Heart left ventricle (tissue), 16 donors: ENCODE results near the gene ACTL7B. TPM values are rescaled to one million over a fixed set of nuclear protein-coding genes. Genes with fewer than 3 reads are reported as not detected.
A peak's percentile ranks its signal among the peaks of the same experiment; 100 is the strongest.
"Not testable (repeated sequence)": the region's sequence is repeated elsewhere in the genome, so short reads cannot be mapped to it uniquely, and the experiment has no call there.

Experiments
- ATAC-seq, 4 donors: fragments of 200-7000 bp; cut with Tn5 transposase; one replicate each; pipeline ENCODE4 v1.9.1; 2020 to 2022; ENCODE audit warnings: moderate library complexity in 4 of 4, mild to moderate bottlenecking in 3 of 4, moderate number of reproducible peaks in 1 of 4
- DNase-seq, 5 donors: peaks; one replicate each; pipeline ENCODE4 v3.0.0-alpha.2; 2020
- H3K27ac ChIP-seq, 12 donors: fragments of 200-600 bp; sonication (generic) in 4 of 12; one replicate each; pipeline versions ENCODE4 v1.5.0 to v1.8.0; 2016 to 2022; ENCODE audit warnings: mild to moderate bottlenecking in 2 of 12
- H3K27me3 ChIP-seq, 9 donors: fragments of 200-600 bp; sonication (generic) in 2 of 9; one replicate each; pipeline versions ENCODE4 v1.5.1 to v1.8.0; 2016 to 2022; ENCODE audit warnings: mild to moderate bottlenecking in 3 of 9
- H3K36me3 ChIP-seq, 9 donors: fragments of 200-600 bp; sonication (generic) in 2 of 9; one replicate each; pipeline versions ENCODE4 v1.5.0 to v1.8.0; 2018 to 2022; ENCODE audit warnings: mild to moderate bottlenecking in 2 of 9
- H3K4me1 ChIP-seq, 12 donors: fragments of 200-600 bp; sonication (generic) in 4 of 12; one replicate each; pipeline versions ENCODE4 v1.5.0 to v1.8.0; 2016 to 2022; ENCODE audit warnings: mild to moderate bottlenecking in 3 of 12
- H3K4me3 ChIP-seq, 12 donors: fragments of 200-600 bp; sonication (generic) in 4 of 12; one replicate each; pipeline versions ENCODE4 v1.5.0 to v1.8.0; 2017 to 2022; ENCODE audit warnings: mild to moderate bottlenecking in 9 of 12, moderate library complexity in 4 of 12
- H3K9me3 ChIP-seq, 12 donors: fragments of 200-600 bp; sonication (generic) in 4 of 12; one replicate each; pipeline versions ENCODE4 v1.5.0 to v1.8.0; 2016 to 2022; ENCODE audit warnings: mild to moderate bottlenecking in 1 of 12
- POLR2A ChIP-seq, 2 donors: fragments of 450-650 bp; IDR thresholded peaks; one replicate each; pipeline ENCODE4 v1.6.1; 2017; ENCODE audit warnings: antibody characterized with exemption in 2 of 2, mild to moderate bottlenecking in 2 of 2, moderate library complexity in 2 of 2
- WGBS, 4 donors: extraction: QIAGEN DNeasy Blood & Tissue Kit in 2 of 4; methylation state at CpG; one replicate each; pipeline versions ENCODE4 v1.1.5 to v1.1.7; 2013 to 2018; 5-methylcytosine and 5-hydroxymethylcytosine counted together
- intact Hi-C, 10 donors: fragments of 100-400 bp; cut with DNase I; formaldehyde crosslinking; loops; one replicate each; pipeline versions ENCODE4 v1.11.1 to v1.14.2; 2022
- polyA plus RNA-seq, 2 donors: library from polyadenylated mRNA; stranded (reverse); fragments of 200-250 nt; gene quantifications; one replicate each; pipeline ENCODE4 v1.2.3, GENCODE V29; 2013
- total RNA-seq, 9 donors: library from RNA; depleted of rRNA in 2 of 9; stranded (reverse); fragments of >200 nt in 2 of 9; fragmentation: NEBNext Ultra II Directional in 3 of 9; extraction: Animal tissue kit (Norgen Biotek cat#: 25700) in 3 of 9; gene quantifications; one replicate each; pipeline versions ENCODE4 v1.1.0 to v1.2.4, GENCODE V29; 2016 to 2023
- TF ChIP-seq, protein P1 (sequence below), 12 donors: fragments of 200-600 bp; sonication (generic) in 4 of 12; IDR thresholded peaks; one replicate each; pipeline versions ENCODE4 v1.5.0 to v1.8.0; 2018 to 2022; ENCODE audit warnings: antibody characterized with exemption in 12 of 12, mild to moderate bottlenecking in 5 of 12
- donor health status: ischemic (EF 13 %, LVEDD 7.1; RV severe dilation, severe dysfunction).
- donor health status: healthy with polysubstance abuse.
- donor health status: DM: no; HTN: yes; CAD: no.
- donor health status: DM: no; HTN: no; CAD: no.
- donor health status: ischemic (EF 25% LVEDD 6.9; RV normal size, moderate dysfunction).
- donor health status: ischemic (EF 25% LVEDD 5.7; RV mildly dilated, moderate dysfunction).
- donor health status: healthy.
- donor health status: DM: yes; HTN: yes; CAD: no.
- donor health status: ischemic (EF 35%, LVEDD 5.7; RV mildly dilated, moderate dysfunction).
- donor health status: nonischemic (EF 11% LVEDD 7.7; RV severe dilation, severe dysfunction).
- donor health status: DM: yes; HTN: yes; CAD: no.
- donor health status: PGD.
- donor health status: ischemic (EF 29% LVEDD 5.4; RV normal size, mild dysfunction).
- donor health status: nonischemic (EF 23%, LVEDD 6.1; RV moderate dilation, normal function).

The ACTL7B gene
- total and polyA plus RNA-seq, 11 donors, result not detected

- Histone ChIP-seq H3K27me3 (no peaks in the 10 kb centered on the region), H3K9me3 (no peaks in the 10 kb centered on the region), H3K27ac (no peak overlapping the region), H3K4me1 (no peaks in the 10 kb centered on the region), H3K4me3 (no peak overlapping the region), H3K36me3 (no peaks in the 10 kb centered on the region)
- 93 to 96% (median 95%) methylated on average over 3 of the region's 3 CpGs for WGBS, 4 donors
- intact Hi-C loops, result no loop called here
- no peak for TF ChIP-seq POLR2A (IDR thresholded peaks at IDR 0.05)
- TF ChIP-seq, protein P1, sequence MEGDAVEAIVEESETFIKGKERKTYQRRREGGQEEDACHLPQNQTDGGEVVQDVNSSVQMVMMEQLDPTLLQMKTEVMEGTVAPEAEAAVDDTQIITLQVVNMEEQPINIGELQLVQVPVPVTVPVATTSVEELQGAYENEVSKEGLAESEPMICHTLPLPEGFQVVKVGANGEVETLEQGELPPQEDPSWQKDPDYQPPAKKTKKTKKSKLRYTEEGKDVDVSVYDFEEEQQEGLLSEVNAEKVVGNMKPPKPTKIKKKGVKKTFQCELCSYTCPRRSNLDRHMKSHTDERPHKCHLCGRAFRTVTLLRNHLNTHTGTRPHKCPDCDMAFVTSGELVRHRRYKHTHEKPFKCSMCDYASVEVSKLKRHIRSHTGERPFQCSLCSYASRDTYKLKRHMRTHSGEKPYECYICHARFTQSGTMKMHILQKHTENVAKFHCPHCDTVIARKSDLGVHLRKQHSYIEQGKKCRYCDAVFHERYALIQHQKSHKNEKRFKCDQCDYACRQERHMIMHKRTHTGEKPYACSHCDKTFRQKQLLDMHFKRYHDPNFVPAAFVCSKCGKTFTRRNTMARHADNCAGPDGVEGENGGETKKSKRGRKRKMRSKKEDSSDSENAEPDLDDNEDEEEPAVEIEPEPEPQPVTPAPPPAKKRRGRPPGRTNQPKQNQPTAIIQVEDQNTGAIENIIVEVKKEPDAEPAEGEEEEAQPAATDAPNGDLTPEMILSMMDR (IDR thresholded peaks at IDR 0.05), result peak in 7 of 12 donors; percentile 17 to 44 (median 25)
- no peak for ATAC-seq
- DNase-seq, result no peak
These were observed 5.4 kb downstream of the ACTL7B start for GRCh38 chr9:108850293-108850897.

DNA sequence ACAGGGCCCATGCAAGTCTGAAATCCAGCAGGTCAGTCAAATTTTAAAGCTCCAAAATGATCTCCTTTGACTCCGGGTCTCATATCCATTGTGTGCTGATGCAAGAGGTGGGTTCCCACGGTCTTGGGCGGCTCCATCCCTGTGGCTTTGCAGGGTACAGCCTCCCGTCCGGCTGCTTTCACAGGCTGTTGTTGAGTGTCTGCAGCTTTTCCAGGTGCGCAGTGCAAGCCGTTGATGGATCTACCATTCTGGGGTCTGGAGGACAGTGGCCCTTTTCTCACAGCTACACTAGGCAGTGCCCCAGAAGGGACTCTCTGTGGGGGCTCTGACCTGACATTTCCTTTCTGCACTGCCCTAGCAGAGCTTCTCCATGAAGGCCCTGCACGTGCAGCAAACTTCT is 7.5 kb downstream of the ACTL7B start:
- H3K4me3 ChIP-seq, ATAC-seq, intact Hi-C loops, DNase-seq, H3K27me3 ChIP-seq, H3K36me3 ChIP-seq, H3K4me1 ChIP-seq, H3K9me3 ChIP-seq, H3K27ac ChIP-seq: not testable (repeated sequence)
- WGBS, 4 donors, result 87 to 98% (median 96%) methylated on average over 6 to 8 of the region's 8 CpGs

- H3K36me3 ChIP-seq, result no peaks in the 10 kb centered on the region
- intact Hi-C loops, result no loop called here
- no peaks in the 10 kb centered on the region for H3K27me3 ChIP-seq
- H3K4me1 ChIP-seq, result peaks cover 0 to 4% (median 0%) of the 10 kb centered on the region in 12 donors
- no peak overlapping the region for H3K4me3 ChIP-seq
- WGBS, 4 donors, result 90 to 93% (median 92%) methylated on average over 2 of the region's 2 CpGs
- H3K9me3 ChIP-seq, result no peaks in the 10 kb centered on the region
- ATAC-seq, result no peak
- DNase-seq, result no peak
- H3K27ac ChIP-seq, result no peak overlapping the region
- TF ChIP-seq, protein P1 (IDR thresholded peaks at IDR 0.05), result no peak
- no peak for TF ChIP-seq POLR2A (IDR thresholded peaks at IDR 0.05)
These were observed 9.8 kb downstream of the ACTL7B start for GRCh38 chr9:108845947-108846346.

DNA sequence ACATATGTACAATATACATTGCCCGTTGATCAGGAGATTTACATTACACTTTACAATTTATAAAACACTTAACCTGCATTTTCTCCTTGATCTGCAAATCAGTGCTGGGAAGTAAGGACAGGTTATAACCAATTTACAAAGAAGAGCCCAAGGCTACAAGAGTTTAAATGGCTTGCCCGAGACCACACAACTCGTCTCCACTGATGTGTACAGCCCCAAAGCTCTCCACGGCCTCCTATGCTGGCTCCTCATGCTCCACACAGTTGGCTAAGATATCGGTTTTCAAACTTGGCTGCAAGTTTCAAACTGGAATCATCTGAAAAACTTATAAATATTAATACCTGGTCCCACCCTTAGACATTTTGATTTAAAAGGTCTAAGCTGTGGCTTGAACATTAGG is 10.3 kb downstream of the ACTL7B start:
- WGBS, 4 donors, result 89 to 90% (median 90%) methylated on average over 5 of the region's 5 CpGs
- DNase-seq (no peak), ATAC-seq (no peak)
- no peaks in the 10 kb centered on the region for H3K36me3 ChIP-seq
- intact Hi-C loops, result no loop called here
- peaks cover 0 to 4% (median 0%) of the 10 kb centered on the region in 12 donors for H3K4me1 ChIP-seq
- TF ChIP-seq, protein P1 (IDR thresholded peaks at IDR 0.05), result no peak
- H3K9me3 ChIP-seq, result no peaks in the 10 kb centered on the region
- H3K27me3 ChIP-seq, result no peaks in the 10 kb centered on the region
- H3K4me3 ChIP-seq, result no peak overlapping the region
- H3K27ac ChIP-seq, result no peak overlapping the region

- no peak for TF ChIP-seq POLR2A (IDR thresholded peaks at IDR 0.05)
- TF ChIP-seq, protein P1 (IDR thresholded peaks at IDR 0.05), result no peak
- Histone ChIP-seq H3K36me3 (no peaks in the 10 kb centered on the region), H3K4me1 (peaks cover 0 to 4% (median 0%) of the 10 kb centered on the region in 12 donors), H3K27me3 (no peaks in the 10 kb centered on the region), H3K9me3 (no peaks in the 10 kb centered on the region), H3K4me3 (no peak overlapping the region), H3K27ac (no peak overlapping the region)
- 93 to 97% (median 94%) methylated on average over 2 of the region's 2 CpGs for WGBS, 4 donors
- DNase-seq (no peak), ATAC-seq (no peak)
- intact Hi-C loops, result no loop called here
These were observed 10.9 kb downstream of the ACTL7B start for GRCh38 chr9:108844856-108845255.
